SK-N-SH (cell line): ENCODE data around the gene PPY. TPM values are rescaled to one million over a fixed set of nuclear protein-coding genes. Genes with fewer than 3 reads are reported as not detected.

ENCODE experiments used
- CTCF ChIA-PET: fragments of 300-600, 350-600 bp; formaldehyde crosslinking; extraction: SDS; loops from one replicate; lab custom pipeline; 2021; lab: Yijun Ruan, JAX
- POLR2A ChIA-PET: fragments of 350-600 bp; sonication (Branson Sonifier 250); formaldehyde crosslinking; extraction: SDS; loops from one replicate; lab custom pipeline; 2020; ENCODE audit warnings: antibody characterized with exemption, inconsistent platforms; lab: Yijun Ruan, JAX
- DNase-seq: peaks from one replicate; pipeline ENCODE4 v3.0.0; 2012
- H2AFZ ChIP-seq: fragments of 200-600 bp; sonication (generic); 2 replicates; pipeline ENCODE4 v1.8.1; 2016; ENCODE audit warnings: antibody characterized with exemption, mild to moderate bottlenecking, low read depth
- H3F3A ChIP-seq: fragments of 200-600 bp; sonication (generic); replicated peaks from 2 replicates; pipeline ENCODE3; 2016; ENCODE audit warnings: antibody characterized with exemption, mild to moderate bottlenecking; ENCODE audit not compliant: insufficient read depth
- H3K27ac ChIP-seq, 2 experiments: fragments of 200-500 bp in 1 of 2; fragments of 200-600 bp in 1 of 2; sonication (Bioruptor generic) in 1 of 2; sonication (generic), shearing (Covaris generic) in 1 of 2; 2 replicates each; pipeline versions ENCODE4 v1.5.1 to v1.6.1; 2014 to 2016; ENCODE audit warnings: low read depth in 2 of 2, inconsistent platforms in 1 of 2, low read length in 1 of 2, mild to moderate bottlenecking in 1 of 2, mixed read lengths in 1 of 2
- H3K27me3 ChIP-seq: fragments of 200-600 bp; sonication (generic), shearing (Covaris generic); 2 replicates; pipeline ENCODE4 v1.6.1; 2016; ENCODE audit warnings: mixed run types; ENCODE audit not compliant: insufficient read depth
- H3K36me3 ChIP-seq, 2 experiments: fragments of 200-500 bp in 1 of 2; fragments of 200-600 bp in 1 of 2; sonication (Bioruptor generic) in 1 of 2; sonication (generic) in 1 of 2; replicated peaks in 1 of 2; 2 replicates each; pipeline versions ENCODE3 to v1.5.1; 2014 to 2016; ENCODE audit warnings: low read length in 1 of 2, mild to moderate bottlenecking in 1 of 2; ENCODE audit not compliant: insufficient read depth in 2 of 2, control insufficient read depth in 1 of 2
- H3K4me1 ChIP-seq, 2 experiments: fragments of 200-500 bp in 1 of 2; fragments of 200-600 bp in 1 of 2; sonication (Bioruptor generic) in 1 of 2; sonication (generic), shearing (Covaris generic) in 1 of 2; 2 replicates each; pipeline versions ENCODE4 v1.5.1 to v1.6.1; 2014 to 2016; ENCODE audit warnings: low read depth in 1 of 2, low read length in 1 of 2, mixed run types in 1 of 2; ENCODE audit not compliant: insufficient read depth in 2 of 2, control insufficient read depth in 1 of 2
- H3K4me2 ChIP-seq: fragments of 200-600 bp; sonication (generic), shearing (Covaris generic); 2 replicates; pipeline ENCODE4 v1.6.1; 2017; ENCODE audit warnings: mixed run types
- H3K4me3 ChIP-seq, 2 experiments: fragments of 200-500 bp in 1 of 2; fragments of 200-600 bp in 1 of 2; sonication (Bioruptor generic) in 1 of 2; sonication (generic), shearing (Covaris generic) in 1 of 2; 2 replicates each; pipeline versions ENCODE4 v1.5.1 to v1.8.1; 2014 to 2016; ENCODE audit warnings: low read depth in 2 of 2, inconsistent platforms in 1 of 2, low read length in 1 of 2, mild to moderate bottlenecking in 1 of 2, mixed read lengths in 1 of 2, moderate library complexity in 1 of 2
- H3K79me2 ChIP-seq: fragments of 200-600 bp; sonication (generic); 2 replicates; pipeline ENCODE4 v1.8.1; 2017; ENCODE audit warnings: mild to moderate bottlenecking; ENCODE audit not compliant: insufficient read depth
- H3K9ac ChIP-seq: fragments of 200-600 bp; sonication (generic); 2 replicates; pipeline ENCODE4 v1.6.1; 2017; ENCODE audit warnings: mixed run types
- H3K9me2 ChIP-seq: fragments of 200-600 bp; sonication (generic); 2 replicates; pipeline ENCODE4 v1.6.1; 2017; ENCODE audit warnings: mixed run types
- H3K9me3 ChIP-seq: fragments of 200-600 bp; sonication (generic); 2 replicates; pipeline ENCODE4 v1.6.1; 2017; ENCODE audit warnings: mixed run types, mild to moderate bottlenecking, moderate library complexity
- H4K20me1 ChIP-seq: fragments of 200-600 bp; sonication (generic); 2 replicates; pipeline ENCODE4 v1.6.1; 2017; ENCODE audit warnings: mild to moderate bottlenecking, mixed run types; ENCODE audit not compliant: insufficient read depth
- CTCF ChIP-seq: fragments of 200-600 bp; sonication (generic); IDR thresholded peaks from 2 replicates; pipeline ENCODE4 v1.6.1; 2017; ENCODE audit warnings: antibody characterized with exemption, mild to moderate bottlenecking, moderate library complexity
- EP300 ChIP-seq, 2 experiments: IDR thresholded peaks; 2 replicates each; pipeline versions ENCODE4 v1.4.0 to v1.6.1; 2012; ENCODE audit warnings: borderline replicate concordance in 1 of 2, low read depth in 1 of 2, low read length in 1 of 2
- FOXJ3 ChIP-seq: sonication (generic); formaldehyde crosslinking; IDR thresholded peaks from 2 replicates; pipeline ENCODE4 v1.5.1; 2020; ENCODE audit warnings: mild to moderate bottlenecking, missing genetic modification reagents
- GATA2 ChIP-seq: sonication (generic); formaldehyde crosslinking; IDR thresholded peaks from 2 replicates; pipeline ENCODE4 v1.5.0; 2020; ENCODE audit warnings: mild to moderate bottlenecking, missing genetic modification reagents
- IRF3 ChIP-seq: fragments of 150-350 bp; IDR thresholded peaks from 2 replicates; pipeline ENCODE4 v1.6.1; 2016; ENCODE audit warnings: mild to moderate bottlenecking, low read depth, low read length
- MAX ChIP-seq: IDR thresholded peaks from 2 replicates; pipeline ENCODE4 v1.4.0; 2012; ENCODE audit warnings: low read depth
- MXI1 ChIP-seq: IDR thresholded peaks from 2 replicates; pipeline ENCODE4 v1.6.1; 2012; ENCODE audit warnings: mild to moderate bottlenecking, low read depth, low read length, improper control_type of control experiment
- NFIC ChIP-seq: IDR thresholded peaks from 2 replicates; pipeline ENCODE4 v1.4.0; 2012; ENCODE audit warnings: borderline replicate concordance
- NRF1 ChIP-seq: IDR thresholded peaks from 2 replicates; pipeline ENCODE4 v1.6.1; 2012; ENCODE audit warnings: low read depth, mild to moderate bottlenecking, low read length
- POLR2AphosphoS5 ChIP-seq: IDR thresholded peaks from 2 replicates; pipeline ENCODE4 v1.6.1; 2012; ENCODE audit warnings: low read depth, low read length
- RAD21 ChIP-seq: IDR thresholded peaks from 2 replicates; pipeline ENCODE4 v1.6.1; 2012; ENCODE audit warnings: mild to moderate bottlenecking, low read length
- RCOR1 ChIP-seq: fragments of 150-350 bp; IDR thresholded peaks from 2 replicates; pipeline ENCODE4 v1.6.1; 2017; ENCODE audit warnings: antibody characterized with exemption, low read length
- RFX5 ChIP-seq: IDR thresholded peaks from 2 replicates; pipeline ENCODE4 v1.6.1; 2012; ENCODE audit warnings: mild to moderate bottlenecking, improper control_type of control experiment, low read length
- SIN3A ChIP-seq: IDR thresholded peaks from 2 replicates; pipeline ENCODE4 v1.6.1; 2012; ENCODE audit warnings: low read depth, mild to moderate bottlenecking, low read length, moderate library complexity, borderline replicate concordance
- TAF1 ChIP-seq: IDR thresholded peaks from 2 replicates; pipeline ENCODE4 v1.6.1; 2012; ENCODE audit warnings: low read depth, mild to moderate bottlenecking, low read length, moderate library complexity, borderline replicate concordance
- TCF12 ChIP-seq: IDR thresholded peaks from 2 replicates; pipeline ENCODE4 v1.4.0; 2012
- TEAD4 ChIP-seq: IDR thresholded peaks from 2 replicates; pipeline ENCODE4 v1.4.0; 2012; ENCODE audit warnings: mild to moderate bottlenecking, borderline replicate concordance; ENCODE audit not compliant: insufficient read depth
- YY1 ChIP-seq: IDR thresholded peaks from 2 replicates; pipeline ENCODE4 v1.4.0; 2012; ENCODE audit warnings: low read depth, mild to moderate bottlenecking
- ZBTB33 ChIP-seq: IDR thresholded peaks from 2 replicates; pipeline ENCODE4 v1.4.0; 2012; ENCODE audit warnings: low read depth, borderline replicate concordance
- WGBS: methylation state at CpG from one replicate; pipeline ENCODE4 v1.1.6; 2017; ENCODE audit warnings: low lambda C conversion rate; 5-methylcytosine and 5-hydroxymethylcytosine counted together
- polyA plus RNA-seq, 3 experiments: library from polyadenylated mRNA; depleted of rRNA; stranded (reverse); fragments of >200 nt; gene quantifications; 2 replicates each; pipeline ENCODE4 v1.2.3, GENCODE V29; 2012

Gene PPY
- polyA plus RNA-seq, 1 of the 3 experiments (the other 2 are of a cell fraction), result not detected

- H3K9me2 ChIP-seq, result no peaks in the 10 kb centered on the region
- CTCF ChIA-PET, result interaction anchor here (0.7 to 18.2 kb wide), 5 partner anchors 25 to 474 kb away, joined by 3 to 638 read pairs (median 4); partner anchors contain the start of genes MPP2, NAGS and TMEM101
- H3K9me3 ChIP-seq, result no peaks in the 10 kb centered on the region
- H3K4me2 ChIP-seq, result no peak overlapping the region
- TF ChIP-seq TCF12, result no peak
- TF ChIP-seq NFIC, result no peak
- TF ChIP-seq NRF1, result no peak
- no peak for TF ChIP-seq MAX
- no peak for TF ChIP-seq CTCF
- TF ChIP-seq SIN3A, result no peak
- TF ChIP-seq RAD21, result no peak
- no peak for TF ChIP-seq TEAD4
- TF ChIP-seq FOXJ3 (CRISPR knock-in tag), result no peak
- TF ChIP-seq TAF1, result no peak
- TF ChIP-seq IRF3, result no peak
- DNase-seq, result no peak
- no peak overlapping the region for H3K9ac ChIP-seq
- H3F3A ChIP-seq, result no peaks in the 10 kb centered on the region
- H3K4me1 ChIP-seq, result peaks cover 0 to 4% of the 10 kb centered on the region in 2 experiments; a peak in 1 of 4 replicates
- no peaks in the 10 kb centered on the region for H4K20me1 ChIP-seq
- WGBS, result 81% methylated on average over 5 of the region's 5 CpGs
- H2AFZ ChIP-seq, result no peak overlapping the region
- no peaks in the 10 kb centered on the region for H3K36me3 ChIP-seq
- H3K4me3 ChIP-seq, result no peak overlapping the region
- H3K27ac ChIP-seq, result no peak overlapping the region
- POLR2A ChIA-PET, result no interaction called here
- H3K79me2 ChIP-seq, result no peaks in the 10 kb centered on the region
- no peaks in the 10 kb centered on the region for H3K27me3 ChIP-seq
Observed at GRCh38 chr17:43935204-43935925, 6.9 kb downstream of the PPY start.

- no peaks in the 10 kb centered on the region; the same call in 1 of the 2 replicates for H3K27me3 ChIP-seq
- H3K4me3 ChIP-seq, result no peak overlapping the region
- H3F3A ChIP-seq, result no peaks in the 10 kb centered on the region
- peaks cover 0 to 3% of the 10 kb centered on the region in 2 experiments; a peak in 1 of 4 replicates for H3K4me1 ChIP-seq
- no peaks in the 10 kb centered on the region for H3K36me3 ChIP-seq
- H3K4me2 ChIP-seq, result no peak overlapping the region
- POLR2A ChIA-PET, result no interaction called here
- DNase-seq, result no peak
- H3K9ac ChIP-seq, result no peak overlapping the region
- H3K27ac ChIP-seq, result no peak overlapping the region
- H3K9me3 ChIP-seq, result no peaks in the 10 kb centered on the region
- H3K9me2 ChIP-seq, result no peaks in the 10 kb centered on the region
- no peaks in the 10 kb centered on the region for H4K20me1 ChIP-seq
- H3K79me2 ChIP-seq, result no peaks in the 10 kb centered on the region
- CTCF ChIA-PET, result interaction anchor here (1.0 to 1.7 kb wide), 4 partner anchors 11 to 63 kb away, joined by 3 to 5 read pairs (median 4); no protein-coding TSS in a partner anchor
- WGBS, result 73% methylated on average over 3 of the region's 4 CpGs
- no peak overlapping the region for H2AFZ ChIP-seq
- TF ChIP-seq TEAD4, result no peak
- TF ChIP-seq FOXJ3 (CRISPR knock-in tag), result no peak
- TF ChIP-seq CTCF, result no peak
- TF ChIP-seq EP300 (IDR thresholded peaks at IDR 0.05; ENCODE audit: borderline replicate concordance in 1 of 2, low read depth in 1 of 2, low read length in 1 of 2), result no peak
- no peak for TF ChIP-seq RCOR1
- no peak for TF ChIP-seq RFX5
- TF ChIP-seq MXI1, result no peak
- no peak for TF ChIP-seq YY1
- TF ChIP-seq TAF1, result no peak
- no peak for TF ChIP-seq ZBTB33
- TF ChIP-seq TCF12, result no peak
- no peak for TF ChIP-seq GATA2
- no peak for TF ChIP-seq POLR2AphosphoS5
Observed at GRCh38 chr17:43932923-43933322, 9.4 kb downstream of the PPY start.
